HepG2 (cell line): ENCODE data around the gene HTR3B. TPM values are rescaled to one million over a fixed set of nuclear protein-coding genes. Genes with fewer than 3 reads are reported as not detected.
"Not testable (repeated sequence)": the region's sequence is repeated elsewhere in the genome, so short reads cannot be mapped to it uniquely, and the experiment has no call there.

Experiments used
- ATAC-seq: fragments of 200-7000 bp; cut with Tn5 transposase; 3 replicates; pipeline ENCODE4 v1.9.1; 2020; ENCODE audit warnings: mild to moderate bottlenecking, moderate library complexity
- BruUV-seq: library from RNA; stranded (reverse); fragments of 400-500 nt; replicated peaks from 2 replicates; lab custom pipeline; 2021; lab: Mats Ljungman, UMichigan
- CTCF ChIA-PET: fragments of 300-600 bp; formaldehyde crosslinking; extraction: SDS; loops from one replicate; lab custom pipeline; 2021; ENCODE audit warnings: low total read pairs, inconsistent platforms, low intra/inter-chr PET ratio; lab: Yijun Ruan, JAX
- POLR2A ChIA-PET: fragments of 350-600 bp; sonication (Branson Sonifier 250); formaldehyde crosslinking; loops from one replicate; lab custom pipeline; 2020; ENCODE audit warnings: antibody characterized with exemption, inconsistent platforms; lab: Yijun Ruan, JAX
- DNase-seq: peaks from one replicate; pipeline ENCODE4 v3.0.0-alpha.2; 2015; ENCODE audit warnings: low spot score
- FAIRE-seq: peaks from 3 replicates; lab custom pipeline; 2011; peaks lifted over from hg19 to GRCh38; lab: Jason Lieb, UNC
- H2AFZ ChIP-seq: one replicate; pipeline ENCODE4 v1.6.1; 2011; ENCODE audit warnings: low read length, inconsistent platforms
- H3K27ac ChIP-seq: fragments of 300-600 bp; 3 replicates; pipeline ENCODE4 v1.8.0; 2011; ENCODE audit warnings: mixed run types, mild to moderate bottlenecking, mixed read lengths, low read length, inconsistent platforms; ENCODE audit not compliant: insufficient read depth; ENCODE audit errors: extremely low read length
- H3K27me3 ChIP-seq, 2 experiments: fragments of 200-600 bp in 1 of 2; 2 replicates in 1 of 2; 3 replicates in 1 of 2; pipeline versions ENCODE4 v1.6.0 to v1.8.0; 2011; ENCODE audit warnings: low read length in 2 of 2, mild to moderate bottlenecking in 2 of 2, moderate library complexity in 2 of 2, inconsistent platforms in 1 of 2; ENCODE audit not compliant: insufficient read depth in 2 of 2, control insufficient read depth in 1 of 2
- H3K36me3 ChIP-seq, 2 experiments: fragments of 200-600 bp in 1 of 2; replicated peaks in 1 of 2; 2 replicates in 1 of 2; 3 replicates in 1 of 2; pipeline versions ENCODE4 v1.5.1 to v1.8.0; 2011; ENCODE audit warnings: low read length in 2 of 2, inconsistent platforms in 1 of 2; ENCODE audit not compliant: insufficient read depth in 2 of 2, control insufficient read depth in 1 of 2
- H3K4me1 ChIP-seq: 2 replicates; pipeline ENCODE4 v1.5.1; 2012; ENCODE audit warnings: low read length, inconsistent platforms; ENCODE audit not compliant: insufficient read depth
- H3K4me2 ChIP-seq: 2 replicates; pipeline ENCODE4 v1.6.0; 2011; ENCODE audit warnings: low read depth, low read length, inconsistent platforms
- H3K4me3 ChIP-seq, 3 experiments: fragments of 200-600 bp in 1 of 3; sonication (generic), shearing (Covaris generic) in 1 of 3; replicated peaks in 1 of 3; 2 replicates each; pipeline ENCODE4 v1.5.1; 2011 to 2016; ENCODE audit warnings: low read length in 3 of 3, inconsistent platforms in 2 of 3, low read depth in 2 of 3, mild to moderate bottlenecking in 2 of 3, control low read depth in 1 of 3, mixed read lengths in 1 of 3; ENCODE audit not compliant: insufficient read depth in 1 of 3
- H3K79me2 ChIP-seq: one replicate; pipeline ENCODE4 v1.6.1; 2011; ENCODE audit warnings: low read length, inconsistent platforms; ENCODE audit not compliant: insufficient read depth
- H3K9ac ChIP-seq: 2 replicates; pipeline ENCODE4 v1.6.0; 2011; ENCODE audit warnings: mild to moderate bottlenecking, low read depth, low read length, inconsistent platforms; ENCODE audit not compliant: insufficient read depth
- H3K9me3 ChIP-seq: 2 replicates; pipeline ENCODE4 v1.5.1; 2012; ENCODE audit warnings: mild to moderate bottlenecking, low read length
- H4K20me1 ChIP-seq: 2 replicates; pipeline ENCODE4 v1.6.0; 2011; ENCODE audit warnings: inconsistent platforms, mild to moderate bottlenecking, low read length, moderate library complexity; ENCODE audit not compliant: insufficient read depth
- ARID3A ChIP-seq: IDR thresholded peaks from 2 replicates; pipeline ENCODE4 v1.6.1; 2012; ENCODE audit warnings: low read depth, low read length, improper control_type of control experiment
- FOXK2 ChIP-seq: fragments of 450-650 bp; IDR thresholded peaks from 2 replicates; pipeline ENCODE4 v1.6.1; 2016
- HINFP ChIP-seq: sonication (generic); formaldehyde crosslinking; IDR thresholded peaks from 2 replicates; pipeline ENCODE4 v1.4.0; 2020; ENCODE audit warnings: low read depth, mild to moderate bottlenecking, missing genetic modification reagents
- STAT5B ChIP-seq: sonication (generic); formaldehyde crosslinking; IDR thresholded peaks from 2 replicates; pipeline ENCODE4 v1.4.0; 2020; ENCODE audit warnings: missing genetic modification reagents
- ZNF136 ChIP-seq: sonication (generic); formaldehyde crosslinking; IDR thresholded peaks from 2 replicates; pipeline ENCODE4 v1.8.1; 2022; ENCODE audit warnings: low read depth, mild to moderate bottlenecking, moderate library complexity, missing genetic modification reagents
- ZNF292 ChIP-seq: sonication (generic); formaldehyde crosslinking; IDR thresholded peaks from 2 replicates; pipeline ENCODE4 v1.8.1; 2022; ENCODE audit warnings: mild to moderate bottlenecking, low read depth, missing genetic modification reagents, borderline replicate concordance
- WGBS: methylation state at CpG from one replicate; pipeline ENCODE4 v1.1.6; 2017; ENCODE audit warnings: low lambda C conversion rate; 5-methylcytosine and 5-hydroxymethylcytosine counted together
- in situ Hi-C: cut with HindIII; loops from 2 replicates; pipeline ENCODE4 v1.10.0; 2017; ENCODE audit warnings: low pct_unique_long_range_greater_than_20kb; ENCODE audit not compliant: extremely low pct_ligation_motif_present
- intact Hi-C: fragments of 100-400 bp; cut with micrococcal nuclease; formaldehyde crosslinking; loops from one replicate; pipeline ENCODE4 v1.10.0; 2022; ENCODE audit not compliant: unreplicated experiment
- polyA plus RNA-seq, 8 experiments: library from polyadenylated mRNA; depleted of rRNA in 3 of 8; stranded (reverse) in 7 of 8; unstranded in 1 of 8; fragments of >200 nt; fragmentation: Illumina TruSeq in 4 of 8; extraction: Trizol in 4 of 8; gene quantifications; 2 replicates each; pipeline versions ENCODE4 v1.2.1 to v1.2.3, GENCODE V29; 2011 to 2016; ENCODE audit warnings: low read depth in 4 of 8, missing spikeins in 1 of 8, mixed read lengths in 1 of 8; ENCODE audit not compliant: insufficient read depth in 1 of 8
- total RNA-seq, 5 experiments: library from RNA; depleted of rRNA; stranded (reverse); fragments of >200 nt; fragmentation: Illumina TruSeq; extraction: Trizol; gene quantifications; 2 replicates each; pipeline ENCODE4 v1.2.3, GENCODE V29; 2016; ENCODE audit warnings: low read depth in 1 of 5
- TF ChIP-seq, protein P1 (sequence below): sonication (generic); formaldehyde crosslinking; IDR thresholded peaks from 2 replicates; pipeline ENCODE4 v1.4.0; 2020; ENCODE audit warnings: mild to moderate bottlenecking, low read depth, missing genetic modification reagents

The HTR3B gene
- total and polyA plus RNA-seq, 2 of the 13 experiments (the other 11 are each of a cell fraction or from before 2014, with no cell fraction given), result 0.09 to 1.7 TPM

- TF ChIP-seq HINFP, result no peak
These were observed 37.7 kb downstream of the HTR3B start (continued) for GRCh38 chr11:113942256-113942655.

- in situ Hi-C loops, H3K9ac ChIP-seq, FAIRE-seq, ATAC-seq, POLR2A ChIA-PET, H3K79me2 ChIP-seq, H4K20me1 ChIP-seq, CTCF ChIA-PET, H3K4me3 ChIP-seq, H3K27ac ChIP-seq, BruUV-seq, H2AFZ ChIP-seq, H3K9me3 ChIP-seq, H3K4me2 ChIP-seq, intact Hi-C loops, DNase-seq, H3K36me3 ChIP-seq: not testable (repeated sequence)
- WGBS, result 4% methylated on average over 2 of the region's 2 CpGs
- H3K4me1 ChIP-seq, result peaks cover 14% of the 10 kb centered on the region
- peaks cover 0 to 12% of the 10 kb centered on the region in 2 experiments; a peak in 2 of 5 replicates for H3K27me3 ChIP-seq
These were observed 41.6 kb downstream of the HTR3B start for GRCh38 chr11:113946162-113946561.

DNA sequence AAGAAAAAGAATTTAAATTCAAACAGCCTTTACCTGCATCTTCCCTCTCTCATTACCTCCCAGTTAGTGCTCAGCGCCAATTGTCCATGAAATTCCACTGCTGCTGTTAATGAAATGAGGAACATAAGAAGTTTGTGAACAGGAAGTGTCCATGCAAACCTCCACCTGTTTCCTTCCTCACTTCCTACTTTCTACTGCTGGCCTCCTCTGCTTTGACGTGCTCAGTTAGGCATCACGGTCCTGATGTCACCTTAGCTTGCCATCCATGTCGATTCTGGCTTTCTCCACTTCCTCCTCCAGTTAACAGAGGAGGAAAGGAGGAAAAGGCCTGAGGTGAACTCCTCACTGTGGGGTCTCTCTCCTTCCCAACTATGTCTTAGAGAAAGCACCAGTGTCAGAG is 43.4 kb downstream of the HTR3B start:
- WGBS, result 57% methylated on average over 4 of the region's 4 CpGs
- no peak overlapping the region for H3K9ac ChIP-seq
- TF ChIP-seq ARID3A (no peak), STAT5B (CRISPR knock-in tag) (no peak), FOXK2 (no peak), ZNF136 (no peak), ZNF292 (CRISPR knock-in tag) (no peak)
- TF ChIP-seq, protein P1, sequence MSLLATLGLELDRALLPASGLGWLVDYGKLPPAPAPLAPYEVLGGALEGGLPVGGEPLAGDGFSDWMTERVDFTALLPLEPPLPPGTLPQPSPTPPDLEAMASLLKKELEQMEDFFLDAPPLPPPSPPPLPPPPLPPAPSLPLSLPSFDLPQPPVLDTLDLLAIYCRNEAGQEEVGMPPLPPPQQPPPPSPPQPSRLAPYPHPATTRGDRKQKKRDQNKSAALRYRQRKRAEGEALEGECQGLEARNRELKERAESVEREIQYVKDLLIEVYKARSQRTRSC (CRISPR knock-in tag), result no peak

More for the DNA sequence above, 43.4 kb downstream of the HTR3B start:
- H3K4me3 ChIP-seq, result no peak overlapping the region
- intact Hi-C loops, result no loop called here
- BruUV-seq, result no TSS peak
- no peak for DNase-seq
- H3K36me3 ChIP-seq, result no peaks in the 10 kb centered on the region
- H4K20me1 ChIP-seq, result no peaks in the 10 kb centered on the region
- H2AFZ ChIP-seq, result no peak overlapping the region
- CTCF ChIA-PET, result no interaction called here
- no peak overlapping the region for H3K27ac ChIP-seq
- no peak overlapping the region for H3K4me2 ChIP-seq
- H3K9me3 ChIP-seq, result no peaks in the 10 kb centered on the region
- POLR2A ChIA-PET, result no interaction called here
- no peak for FAIRE-seq
- H3K4me1 ChIP-seq, result peaks cover 14% of the 10 kb centered on the region
- in situ Hi-C loops, result no loop called here
- H3K27me3 ChIP-seq, result peaks cover 0 to 14% of the 10 kb centered on the region in 2 experiments; a peak in 2 of 5 replicates
- H3K79me2 ChIP-seq, result no peaks in the 10 kb centered on the region
- ATAC-seq, result no peak
